DMS 273 (cell line): ENCODE results near the gene CCDC15.
"Not testable (repeated sequence)": the region's sequence is repeated elsewhere in the genome, so short reads cannot be mapped to it uniquely, and the experiment has no call there.

Experiments
- DNase-seq: peaks from one replicate; lab custom pipeline; 2025; ENCODE audit not compliant: unreplicated experiment; lab: John Stamatoyannopoulos, UW

The CCDC15 gene

DNA sequence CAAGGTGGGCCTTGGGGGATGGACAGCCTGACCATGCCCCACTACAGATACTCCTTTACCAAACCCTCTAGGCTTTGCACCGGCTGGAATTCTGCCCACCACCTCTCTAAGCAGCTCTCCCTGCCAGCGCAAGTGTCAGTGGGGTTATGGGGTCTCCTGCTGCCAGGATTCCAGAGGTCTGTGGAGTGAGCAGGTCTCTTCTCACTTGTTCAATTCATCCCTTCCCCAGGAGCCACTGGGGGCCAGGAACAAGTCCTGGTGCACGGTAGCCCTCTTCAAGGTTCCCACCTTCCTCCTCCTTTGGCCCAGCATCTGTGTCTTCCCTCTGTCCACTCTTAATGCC lies 30.5 kb downstream of the CCDC15 start:
- DNase-seq: no peak

DNA sequence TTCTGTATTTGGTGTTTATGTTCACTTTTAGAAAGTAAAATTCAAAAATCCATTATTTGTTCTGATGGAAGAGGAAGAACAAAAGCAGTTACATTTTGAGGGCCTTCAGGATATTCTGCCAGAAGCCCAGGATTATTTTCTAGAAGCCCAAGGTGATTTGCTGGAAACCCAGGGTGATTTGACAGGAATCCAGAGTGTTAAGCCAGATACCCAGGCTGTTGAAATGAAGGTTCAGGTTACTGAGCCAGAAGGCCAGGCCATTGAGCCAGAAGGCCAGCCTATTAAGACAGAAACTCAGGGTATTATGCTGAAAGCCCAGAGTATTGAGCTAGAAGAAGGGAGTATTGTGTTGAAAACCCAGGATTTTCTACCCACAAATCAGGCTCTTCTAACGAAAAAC lies 33.1 kb downstream of the CCDC15 start:
- peak; percentile 27 for DNase-seq

DNA sequence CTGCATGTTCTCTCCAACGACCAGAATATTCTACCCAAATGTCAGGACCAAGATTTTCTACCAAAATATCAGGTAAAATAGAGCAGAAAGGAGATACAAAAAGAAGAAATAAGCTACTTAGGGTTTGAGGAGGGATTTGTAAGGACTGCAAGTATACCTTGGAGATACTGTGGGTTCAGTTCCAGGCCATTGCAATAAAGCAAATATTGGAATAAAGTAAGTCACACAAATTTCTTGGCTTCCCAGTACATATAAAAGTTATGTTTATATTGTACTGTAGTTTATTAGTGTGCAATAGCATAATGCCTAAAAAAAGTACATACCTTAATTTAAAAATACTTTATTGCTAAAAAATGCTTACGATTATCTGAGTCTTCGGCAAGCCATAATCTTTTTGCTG lies 34.1 kb downstream of the CCDC15 start:
- DNase-seq: no peak

DNA sequence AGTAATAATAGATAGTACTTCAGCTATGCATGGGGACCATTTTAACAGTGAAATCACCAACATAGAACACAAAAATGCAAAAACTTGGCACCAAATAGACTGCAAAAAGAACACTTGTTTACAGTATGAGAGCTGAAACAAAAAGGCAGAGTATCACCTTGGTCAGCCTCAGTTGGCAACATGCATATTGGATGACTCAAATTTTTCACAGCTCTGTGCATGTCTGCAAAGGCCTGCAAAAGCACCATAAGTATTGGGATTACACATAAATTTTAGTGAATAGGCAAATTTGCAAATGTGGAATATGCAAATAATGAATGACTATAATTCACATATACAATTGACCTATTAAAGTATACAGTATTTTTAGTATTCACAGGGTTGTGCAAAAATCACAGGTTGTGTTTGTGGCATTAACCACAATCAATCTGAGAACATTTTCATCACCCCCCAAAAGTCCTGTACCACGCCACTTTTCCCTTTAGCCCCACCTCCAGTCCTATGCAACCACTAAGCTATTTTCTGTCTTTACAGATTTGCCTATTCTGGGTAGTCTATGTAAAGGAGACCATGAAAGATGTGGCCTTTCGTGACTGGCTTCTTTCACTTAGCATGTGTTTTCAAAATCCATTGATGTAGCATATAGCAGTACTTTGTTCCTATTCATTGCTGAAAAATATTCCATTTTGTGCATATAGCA lies 47.2 kb downstream of the CCDC15 start:
- DNase-seq: no peak

DNA sequence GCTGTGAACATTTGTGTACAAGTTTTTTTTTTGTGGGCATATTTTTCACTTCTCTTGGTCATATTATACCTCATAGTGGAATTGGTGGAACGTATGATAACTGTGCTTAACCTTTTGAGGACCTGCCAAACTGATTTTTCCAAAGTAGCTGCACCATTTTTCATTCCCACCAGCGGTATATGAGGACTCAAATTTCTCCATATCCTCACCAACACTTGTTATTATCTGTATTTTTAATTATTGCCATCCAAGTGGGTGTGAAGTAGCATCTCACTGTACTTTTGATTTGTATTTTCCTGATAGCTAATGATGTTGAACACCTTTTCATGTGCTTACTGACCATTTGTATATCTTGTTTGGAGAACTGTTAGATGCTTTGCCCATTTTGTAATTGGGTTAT lies 47.8 kb downstream of the CCDC15 start:
- DNase-seq: no peak

DNA sequence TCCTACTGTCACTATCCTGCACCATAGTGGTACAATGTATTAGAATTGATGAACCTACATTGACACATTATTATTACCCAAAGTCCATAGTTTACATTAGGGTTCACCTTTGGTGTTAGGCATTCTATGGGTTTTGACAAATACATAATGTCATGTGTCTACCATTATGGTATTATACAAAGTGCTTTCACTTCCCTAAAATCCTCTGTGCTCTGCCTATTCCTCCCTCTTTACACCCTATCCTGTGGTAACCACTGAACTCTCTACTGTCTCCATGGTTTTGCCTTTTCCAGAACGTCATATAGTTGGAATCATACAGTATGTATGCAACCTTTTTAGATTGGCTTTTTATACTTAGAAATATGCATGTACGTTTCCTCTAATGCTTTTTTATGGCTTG lies 51.5 kb downstream of the CCDC15 start:
- DNase-seq: no peak

DNA sequence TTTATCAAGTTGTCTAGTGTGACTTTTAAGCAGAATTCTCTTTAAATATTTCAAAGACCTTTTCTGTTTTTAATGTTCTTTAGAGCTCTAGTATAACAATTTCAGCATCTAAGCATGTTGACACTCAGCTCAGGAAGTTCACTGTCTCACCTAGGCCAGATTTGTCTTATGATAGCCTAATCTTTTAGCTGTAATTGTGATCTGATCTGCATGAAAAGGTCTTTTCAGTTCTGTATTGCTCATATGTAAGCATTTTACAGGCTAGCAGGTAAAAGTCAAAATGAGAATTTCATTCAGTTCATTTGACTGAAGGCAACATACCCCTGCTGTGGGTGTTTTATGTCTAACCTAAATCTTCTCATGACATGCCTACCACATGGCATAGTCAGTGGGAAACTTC lies 62.4 kb downstream of the CCDC15 start:
- DNase-seq: no peak

DNA sequence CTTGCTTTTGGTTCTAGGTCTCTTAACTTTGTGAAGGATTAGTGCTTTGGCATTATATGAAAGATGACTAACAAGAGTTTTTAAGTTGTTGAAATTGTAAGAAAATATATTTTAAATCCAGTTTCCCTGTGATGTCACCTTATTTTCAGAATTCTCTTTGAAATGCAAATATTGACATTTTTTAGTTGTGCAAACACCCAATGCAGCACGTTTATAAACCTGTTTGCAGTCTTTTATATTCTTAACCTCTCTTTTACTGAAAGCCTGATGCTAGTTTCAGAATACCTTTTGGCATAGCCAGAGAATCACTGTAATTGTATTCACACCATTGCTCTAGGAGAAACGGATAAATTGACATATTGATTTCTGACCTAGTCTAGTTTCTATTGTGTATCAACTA lies 66.3 kb downstream of the CCDC15 start:
- DNase-seq: no peak

DNA sequence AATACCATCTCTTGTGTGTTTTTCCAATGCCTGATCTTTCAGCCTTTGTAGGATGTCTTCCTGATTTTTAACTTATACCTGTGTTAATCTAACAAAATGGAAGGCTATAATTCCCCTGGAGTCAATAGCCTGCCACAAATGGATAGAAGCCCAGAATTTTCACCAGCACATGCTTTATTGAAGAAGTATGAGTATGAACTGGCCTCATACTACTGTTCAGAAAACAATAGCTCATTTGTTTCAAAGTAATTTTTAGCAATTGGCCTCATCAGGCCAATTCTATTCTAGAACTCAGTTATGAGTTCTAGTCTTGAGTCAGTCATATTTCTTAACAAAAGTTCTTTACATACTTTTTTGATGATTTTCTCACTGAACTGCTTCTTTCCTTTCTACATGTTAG lies 68.5 kb downstream of the CCDC15 start:
- no peak for DNase-seq

DNA sequence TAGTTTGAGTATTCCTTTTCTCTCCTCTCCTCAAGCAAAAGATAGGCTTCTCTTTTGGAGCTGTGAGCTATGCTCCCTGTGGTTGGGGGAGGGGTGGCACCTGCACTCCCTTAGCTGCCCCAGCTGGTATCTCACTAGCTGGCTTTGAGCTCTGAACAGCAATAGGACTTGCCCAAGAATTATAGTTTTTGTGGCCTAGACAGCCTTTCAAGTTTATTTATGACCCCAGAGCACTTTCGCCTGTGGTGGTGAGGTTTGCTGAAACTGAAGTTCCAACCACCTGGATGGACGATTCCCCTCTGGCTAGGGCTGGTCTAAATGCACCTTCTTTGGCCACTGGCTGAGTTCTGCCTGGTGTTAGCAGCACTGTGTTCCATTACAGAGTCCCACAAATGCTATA lies 72.0 kb downstream of the CCDC15 start:
- DNase-seq: no peak

DNA sequence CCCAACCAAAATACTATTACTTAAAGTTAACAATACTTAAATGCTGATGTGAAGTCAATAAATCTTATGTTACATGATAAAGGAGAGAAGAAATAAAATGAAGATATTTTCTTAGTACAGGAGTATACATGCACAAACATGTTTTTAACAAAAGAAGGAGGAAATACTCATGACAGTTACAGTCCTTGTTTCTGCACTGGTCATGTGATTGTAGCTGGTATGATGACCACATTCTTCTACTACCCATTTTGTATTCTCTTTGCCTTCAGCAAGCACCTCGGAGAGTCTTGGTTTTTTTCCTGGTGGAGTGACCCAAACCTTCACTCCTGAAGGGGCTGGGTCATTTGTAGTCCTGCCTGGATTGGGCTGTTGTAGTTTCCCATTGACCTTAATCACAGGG lies 75.4 kb downstream of the CCDC15 start:
- not testable (repeated sequence) for DNase-seq

DNA sequence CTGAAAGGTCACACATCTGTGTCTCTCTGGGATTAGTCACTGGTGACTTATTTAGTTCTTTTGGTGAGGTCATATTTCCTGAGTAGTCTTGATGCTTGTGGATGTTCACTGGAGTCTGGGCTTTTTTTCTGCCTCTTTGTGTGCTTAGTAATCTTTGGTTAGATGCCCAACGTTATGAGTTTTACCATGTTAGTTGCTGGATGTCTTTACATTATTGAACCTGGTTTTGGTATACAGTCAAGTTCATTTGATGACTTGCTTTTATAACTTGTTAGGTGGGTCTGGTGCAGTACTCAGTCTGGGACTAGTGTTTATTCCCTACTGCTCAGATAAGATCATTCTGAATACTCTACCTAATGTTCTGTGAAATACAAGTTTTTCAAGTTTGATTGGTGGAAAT lies 82.9 kb downstream of the CCDC15 start:
- no peak for DNase-seq

DNA sequence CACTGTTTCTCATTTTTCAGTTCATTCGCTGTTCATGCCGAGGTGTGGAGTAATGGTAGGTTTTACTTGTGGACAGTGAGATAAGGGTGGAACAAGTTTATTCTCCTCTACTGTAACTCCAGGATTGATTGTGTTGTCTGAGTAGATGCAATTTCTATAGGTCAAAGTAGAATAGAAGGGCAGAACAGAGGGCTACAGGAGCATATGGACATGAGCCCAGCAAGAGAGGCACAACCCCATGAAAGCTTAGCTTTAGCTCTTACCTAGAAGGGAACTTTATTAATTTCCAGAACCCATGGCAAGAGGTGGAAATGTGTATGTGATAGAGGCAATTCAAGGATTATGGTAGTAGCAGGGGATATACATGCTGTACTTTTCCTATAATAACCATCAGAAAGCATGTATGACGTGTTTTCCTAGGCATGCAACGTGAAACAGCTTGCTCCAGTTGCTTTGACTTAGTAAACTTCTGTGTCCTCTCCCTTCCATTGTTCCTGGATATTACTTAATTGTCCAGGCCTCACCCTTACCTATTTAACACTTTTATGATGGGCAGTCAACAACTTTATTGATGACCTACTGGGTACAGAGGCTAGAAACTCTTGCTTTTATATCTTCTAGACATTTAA lies 95.3 kb downstream of the CCDC15 start:
- DNase-seq: no peak

DNA sequence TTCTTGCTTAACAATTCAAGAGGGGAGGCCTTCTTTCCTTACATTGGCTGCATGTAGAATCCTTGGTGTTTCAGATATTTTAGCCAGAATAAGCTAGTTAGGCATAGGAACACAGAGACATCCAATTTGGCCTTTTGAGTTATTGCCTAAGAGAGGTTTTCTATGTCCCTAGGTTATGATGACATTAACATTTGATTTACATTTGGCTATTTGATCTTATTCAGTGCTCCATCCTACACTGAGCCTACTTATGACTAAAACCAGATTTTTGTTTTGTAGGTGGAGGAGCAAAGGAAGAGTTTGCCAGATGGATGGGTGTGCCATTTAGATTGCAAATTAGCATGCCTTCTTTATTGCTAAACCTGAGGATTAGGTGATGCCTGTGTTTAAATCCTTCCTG lies 98.0 kb downstream of the CCDC15 start:
- no peak for DNase-seq

DNA sequence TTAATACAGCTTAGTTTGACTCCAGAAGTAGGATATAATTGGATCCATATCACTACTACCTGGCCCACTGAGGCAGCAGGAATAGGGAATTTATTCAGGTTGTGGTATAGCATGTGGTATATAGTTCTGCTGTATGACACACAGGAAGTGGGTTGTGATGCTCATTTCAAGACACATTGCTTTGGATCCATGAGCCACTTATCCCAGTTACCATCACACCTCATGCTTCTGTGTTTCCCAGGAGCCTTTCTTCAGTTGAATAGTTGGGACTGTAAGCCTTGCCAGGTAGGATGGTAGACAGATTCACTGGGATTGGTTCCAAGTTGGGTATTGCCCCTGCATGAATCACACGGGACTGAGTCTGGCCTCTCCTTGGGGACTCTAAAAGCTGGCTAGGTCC lies 99.2 kb downstream of the CCDC15 start:
- no peak for DNase-seq

DNA sequence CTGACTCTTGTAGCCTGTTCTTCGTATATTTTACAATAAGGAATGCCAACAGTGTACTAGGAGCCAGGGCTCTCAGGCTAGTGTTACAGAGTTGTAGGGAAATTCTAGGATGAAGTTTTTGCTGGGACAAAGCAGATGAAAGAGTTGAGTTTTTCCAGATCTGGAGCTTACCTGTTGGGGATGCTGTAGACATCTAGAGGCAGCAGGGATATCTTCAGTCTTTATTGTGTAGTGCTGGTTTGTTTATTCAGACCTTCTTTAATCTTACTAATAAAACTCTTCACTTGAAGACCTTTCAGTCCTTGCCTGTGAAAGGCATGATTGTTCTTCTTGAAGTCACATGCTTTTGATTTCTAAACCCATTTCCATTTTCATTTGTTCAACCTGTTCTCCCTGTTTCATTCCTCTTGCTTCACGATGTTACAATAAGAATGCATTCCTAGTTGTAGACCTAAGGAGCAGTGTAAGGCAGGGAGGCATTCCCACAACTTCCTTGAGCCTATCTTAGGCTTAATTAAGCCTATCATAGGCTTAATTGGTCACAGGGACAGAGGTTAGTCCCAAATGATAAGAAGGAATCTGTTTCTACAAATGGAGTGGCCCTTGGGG lies 101.2 kb downstream of the CCDC15 start:
- no peak for DNase-seq

DNA sequence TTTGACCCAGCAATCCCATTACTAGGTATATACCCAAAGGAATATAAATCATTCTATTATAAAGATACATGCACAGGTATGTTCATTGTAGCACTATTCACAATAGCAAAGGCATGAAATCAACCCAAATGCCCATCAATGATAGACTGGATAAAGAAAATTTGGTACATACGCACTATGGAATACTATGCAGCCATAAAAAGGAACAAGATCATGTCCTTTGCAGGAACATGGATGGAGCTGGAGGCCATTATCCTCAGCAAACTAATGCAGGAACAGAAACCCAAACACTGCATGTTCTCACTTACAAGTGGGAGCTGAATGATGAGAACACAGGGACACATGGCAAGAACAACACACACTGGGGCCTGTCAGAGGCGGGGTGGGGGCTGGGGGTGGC lies 102.1 kb downstream of the CCDC15 start:
- not testable (repeated sequence) for DNase-seq

DNA sequence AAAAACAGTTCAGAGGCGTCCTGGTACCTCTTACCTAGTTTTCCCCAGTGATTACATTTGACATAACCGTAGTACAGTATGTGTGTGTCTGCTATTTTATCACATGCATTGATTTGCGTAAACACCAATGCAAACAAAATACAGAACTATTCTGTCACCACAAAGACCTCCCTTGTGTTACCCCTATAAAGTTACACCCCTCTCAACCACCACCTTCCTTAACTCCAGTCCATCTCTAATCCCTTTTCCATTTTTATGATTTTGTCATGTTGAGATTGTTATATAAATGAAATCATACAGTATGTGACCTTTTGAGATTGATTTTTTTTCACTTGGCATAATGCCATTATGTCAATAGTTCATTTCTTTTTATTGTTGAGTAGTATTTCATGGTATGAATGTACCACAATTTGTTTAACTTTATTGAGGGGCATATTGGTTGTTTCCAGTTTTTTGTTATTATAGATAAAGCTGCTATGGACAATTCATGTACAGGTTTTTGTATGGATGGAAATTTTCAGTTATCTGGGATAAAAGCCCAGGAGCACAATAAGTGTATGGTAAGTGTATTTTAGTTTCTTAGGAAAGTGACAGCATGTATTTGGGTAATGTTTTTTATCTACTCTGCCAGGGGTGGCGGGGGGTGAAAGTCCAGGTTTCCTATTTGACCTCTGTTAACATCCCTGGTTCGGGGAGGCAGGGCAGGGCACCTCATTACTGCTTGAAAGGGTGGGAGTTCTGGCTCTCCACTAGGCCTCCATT lies 103.1 kb downstream of the CCDC15 start:
- DNase-seq: peak; percentile 2

DNA sequence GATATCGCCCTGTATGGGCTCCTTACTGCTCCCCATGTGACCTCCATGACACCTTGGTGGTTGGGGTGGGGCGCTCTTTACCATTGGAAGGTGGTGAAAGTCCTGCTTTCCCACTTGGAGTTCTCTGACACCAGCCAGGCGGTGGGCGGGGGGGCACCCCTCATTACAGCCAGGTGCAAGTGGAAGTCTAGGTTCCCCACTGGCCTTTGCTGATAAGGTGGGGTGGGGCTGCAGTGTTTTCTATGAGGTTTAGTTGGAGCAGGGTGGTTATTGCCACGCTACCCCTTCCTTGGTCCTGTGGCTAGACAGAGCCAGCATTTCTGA lies 103.7 kb downstream of the CCDC15 start:
- no peak for DNase-seq

DNA sequence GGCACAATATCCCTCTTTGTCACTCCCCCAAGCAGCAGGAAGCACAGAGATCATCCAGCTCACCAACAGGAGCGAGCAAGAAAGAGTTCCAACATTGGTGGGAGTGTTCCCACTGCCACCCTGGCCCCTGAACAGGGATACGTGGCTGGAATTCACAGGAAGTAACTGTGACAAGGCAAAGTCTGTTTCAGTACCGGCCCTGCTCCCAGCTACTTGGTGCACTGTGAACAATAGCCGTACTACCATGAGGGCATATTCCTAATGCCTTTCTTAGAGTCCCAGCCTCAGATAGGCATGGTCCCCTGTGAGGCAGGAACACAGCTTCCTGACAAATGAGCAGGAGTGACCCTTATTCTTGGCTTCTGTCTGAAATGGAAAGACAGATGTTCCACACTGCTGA lies 107.3 kb downstream of the CCDC15 start:
- no peak for DNase-seq

DNA sequence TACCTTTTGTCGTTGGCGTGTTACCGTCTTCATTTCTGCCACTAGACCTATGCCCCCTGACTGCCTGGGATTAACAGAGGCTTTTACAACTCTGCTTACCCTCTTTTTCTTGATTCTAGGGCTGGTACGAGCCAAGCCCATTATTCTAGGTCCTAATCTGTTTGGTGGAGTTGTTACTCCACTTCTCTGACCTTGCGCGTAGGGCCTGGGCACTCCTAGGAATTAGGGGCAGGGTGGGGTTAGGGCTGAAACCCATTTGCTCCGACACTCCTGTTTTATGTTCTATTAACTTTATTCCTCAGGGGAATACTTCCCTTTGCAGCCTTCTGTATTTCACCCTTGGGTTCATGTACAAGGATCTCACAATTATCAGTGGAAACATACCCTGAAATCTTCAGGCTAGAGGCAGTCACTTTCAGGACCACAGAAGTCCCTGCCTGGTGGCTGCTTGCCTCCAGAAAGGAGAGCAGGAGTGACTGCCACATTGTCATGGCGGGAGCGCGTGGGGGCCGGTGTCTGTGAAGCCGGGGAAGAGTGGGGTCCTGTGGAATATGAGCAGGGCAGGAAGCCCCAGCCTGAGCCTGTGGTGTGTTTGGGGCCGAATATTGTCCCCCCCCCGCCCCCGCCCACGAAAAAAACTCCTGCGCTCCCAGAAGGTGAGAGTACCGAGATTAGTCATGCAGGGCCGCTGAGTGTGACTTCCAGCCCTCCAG lies 108.4 kb downstream of the CCDC15 start:
- no peak for DNase-seq
